ENCODE results near the gene STK38. TPM values are rescaled to one million over a fixed set of nuclear protein-coding genes. Genes with fewer than 3 reads are reported as not detected.

The STK38 gene
- total and polyA plus RNA-seq, 9 of the 15 experiments (the other 6 are each of a cell fraction or from before 2014, with no cell fraction given): 5.7 to 28.7 (median 19.5) TPM

- 1% methylated on average over 15 of the region's 15 CpGs for WGBS (ENCODE audit: insufficient coverage, low coverage, missing lambda C conversion rate)
- BruUV-seq (replicated peaks): TSS peak; percentile 62
- peak; percentile 58; the same call in 1 of the 2 replicates for TF ChIP-seq HMBOX1 (IDR thresholded peaks at IDR 0.05)
- TF ChIP-seq, protein P1, sequence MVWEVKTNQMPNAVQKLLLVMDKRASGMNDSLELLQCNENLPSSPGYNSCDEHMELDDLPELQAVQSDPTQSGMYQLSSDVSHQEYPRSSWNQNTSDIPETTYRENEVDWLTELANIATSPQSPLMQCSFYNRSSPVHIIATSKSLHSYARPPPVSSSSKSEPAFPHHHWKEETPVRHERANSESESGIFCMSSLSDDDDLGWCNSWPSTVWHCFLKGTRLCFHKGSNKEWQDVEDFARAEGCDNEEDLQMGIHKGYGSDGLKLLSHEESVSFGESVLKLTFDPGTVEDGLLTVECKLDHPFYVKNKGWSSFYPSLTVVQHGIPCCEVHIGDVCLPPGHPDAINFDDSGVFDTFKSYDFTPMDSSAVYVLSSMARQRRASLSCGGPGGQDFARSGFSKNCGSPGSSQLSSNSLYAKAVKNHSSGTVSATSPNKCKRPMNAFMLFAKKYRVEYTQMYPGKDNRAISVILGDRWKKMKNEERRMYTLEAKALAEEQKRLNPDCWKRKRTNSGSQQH (CRISPR knock-in tag; IDR thresholded peaks at IDR 0.05): no peak
- no peak for TF ChIP-seq ETV1 (tag; conservative IDR thresholded peaks at IDR 0.05; ENCODE audit: low read depth)
- no peak for TF ChIP-seq PTBP1 (IDR thresholded peaks at IDR 0.05; ENCODE audit: low read depth, low read length)
- no peak for TF ChIP-seq NFIC (IDR thresholded peaks at IDR 0.05)
- TF ChIP-seq SIN3A (IDR thresholded peaks at IDR 0.05; ENCODE audit: borderline replicate concordance in 2 of 2, control insufficient read depth in 1 of 2, low read depth in 2 of 2, low read length in 2 of 2): 0 out of 4 replicates have a peak, but pooled peaks of 1 of the 2 experiments have one; percentile 34
- TF ChIP-seq MBD1 (CRISPR knock-in tag; IDR thresholded peaks at IDR 0.05): no peak
- TF ChIP-seq TSC22D4 (tag; IDR thresholded peaks at IDR 0.05): 0 out of 2 replicates have a peak, but pooled peaks have one; percentile 24
- no peak for TF ChIP-seq SUPT5H (IDR thresholded peaks at IDR 0.05)
- no peak for TF ChIP-seq TEAD1 (CRISPR knock-in tag; IDR thresholded peaks at IDR 0.05)
- TF ChIP-seq ZNF140 (CRISPR knock-in tag; IDR thresholded peaks at IDR 0.05): no peak
- peak; percentile 28 for TF ChIP-seq RBM39 (optimal IDR thresholded peaks at IDR 0.05; ENCODE audit: low read depth, low read length)
- 0 out of 2 replicates have a peak, but pooled peaks have one; percentile 8 for TF ChIP-seq ZSCAN29 (IDR thresholded peaks at IDR 0.05)
- TF ChIP-seq TEAD4 (IDR thresholded peaks at IDR 0.05; ENCODE audit: low read length): peak; percentile 7; the same call in 1 of the 2 replicates
- no peak for TF ChIP-seq TEAD4 (CRISPR knock-in tag; IDR thresholded peaks at IDR 0.05; ENCODE audit: borderline replicate concordance)
Measured at GRCh38 chr6:36546308-36546919, 865 bp downstream of the STK38 start.

More at GRCh38 chr6:36546308-36546919, 865 bp downstream of the STK38 start:
- ATAC-seq (peak; percentile 58), FAIRE-seq (peak; percentile 81), DNase-seq (ENCODE audit: extremely low read depth in 1 of 4, low spot score in 3 of 4) (peak in 3 of 4 experiments; percentile 29 to 51 (median 43))
- Histone ChIP-seq H3K36me3 (ENCODE audit: control insufficient read depth, insufficient read depth, low read length) (peaks cover 13% of the 10 kb centered on the region; the same call in 1 of the 3 replicates), H3K27me3 (ENCODE audit: control insufficient read depth in 2 of 2, insufficient read depth in 2 of 2, low read length in 2 of 2) (no peaks in the 10 kb centered on the region), H3K9ac (ENCODE audit: insufficient read depth in 1 of 2, low read depth in 2 of 2, low read length in 2 of 2) (peak overlapping the region; percentile 90 to 99), H3K9me1 (ENCODE audit: control insufficient read depth, insufficient read depth, low read length) (no peaks in the 10 kb centered on the region), H3K4me3 (peak overlapping the region; percentile 92), H3K4me2 (ENCODE audit: insufficient read depth, low read length) (peak overlapping the region; percentile 95), H3K27ac (ENCODE audit: extremely low read depth, low read depth, low read length) (peak overlapping the region; percentile 90), H3K9me3 (replicated peaks; ENCODE audit: control insufficient read depth, insufficient read depth, low read depth, low read length) (no peaks in the 10 kb centered on the region), H3K79me2 (ENCODE audit: control insufficient read depth, insufficient read depth, low read length) (peaks cover 55% of the 10 kb centered on the region), H2AFZ (ENCODE audit: low read depth, low read length) (peak overlapping the region; percentile 98), H4K20me1 (replicated peaks; ENCODE audit: control insufficient read depth, insufficient read depth, low read length) (0 out of 2 replicates have a peak, but pooled peaks cover 9% of the 10 kb centered on the region), H3K4me1 (replicated peaks in 1 of 2; ENCODE audit: control insufficient read depth in 2 of 2, insufficient read depth in 2 of 2, low read length in 2 of 2) (peaks cover 23 to 24% of the 10 kb centered on the region in 2 experiments)
- intact Hi-C loops (cut with micrococcal nuclease) (loop anchor here (2.0 to 5.0 kb wide), 3 partner anchors 48 to 124 kb away; partner anchors contain the start of genes KCTD20, PXT1 and SRSF3), in situ Hi-C loops (cut with MboI) (no loop called here)
- ChIA-PET POLR2A (interaction anchor here (0.7 to 4.3 kb wide), 5 partner anchors 11 to 623 kb away, joined by 4 to 24 read pairs (median 5); partner anchors contain the start of genes PIM1 and SRSF3), CTCF (ENCODE audit: low intra/inter-chr PET ratio) (no interaction called here)

Measured in K562 (cell line).